H1 (cell line): Measurements from ENCODE around the gene METRNL. TPM values are rescaled to one million over a fixed set of nuclear protein-coding genes. Genes with fewer than 3 reads are reported as not detected.
A peak's percentile ranks its signal among the peaks of the same experiment; 100 is the strongest.

Source experiments
- CTCF ChIA-PET: fragments of 300-600 bp; sonication (Branson Sonifier 250); formaldehyde crosslinking; loops from one replicate; lab custom pipeline; 2021; ENCODE audit not compliant: partially characterized antibody; lab: Charles Lee
- POLR2A ChIA-PET: fragments of 300-600 bp; sonication (Branson Sonifier 250); formaldehyde crosslinking; loops from one replicate; lab custom pipeline; 2021; ENCODE audit warnings: inconsistent platforms; ENCODE audit not compliant: partially characterized antibody; lab: Charles Lee
- DNase-seq, 2 experiments: peaks; one replicate each; pipeline versions ENCODE4 v3.0.0 to v3.0.0-alpha.2; 2010 to 2022; ENCODE audit warnings: low spot score in 2 of 2, low read depth in 1 of 2, mixed read lengths in 1 of 2
- FAIRE-seq: peaks from 2 replicates; lab custom pipeline; 2011; peaks lifted over from hg19 to GRCh38; lab: Jason Lieb, UNC
- H2AFZ ChIP-seq: 2 replicates; pipeline ENCODE4 v1.8.1; 2012; ENCODE audit warnings: low read length, inconsistent platforms
- H2AK5ac ChIP-seq: 2 replicates; pipeline ENCODE4 v1.6.1; 2013; ENCODE audit warnings: low read depth, low read length
- H2BK120ac ChIP-seq: replicated peaks from 2 replicates; pipeline ENCODE3; 2013; ENCODE audit warnings: low read depth, low read length, inconsistent platforms
- H2BK12ac ChIP-seq: 2 replicates; pipeline ENCODE4 v1.6.1; 2013; ENCODE audit warnings: low read depth, low read length
- H2BK15ac ChIP-seq: 2 replicates; pipeline ENCODE4 v1.6.1; 2013; ENCODE audit warnings: low read length
- H2BK20ac ChIP-seq: 2 replicates; pipeline ENCODE4 v1.6.1; 2013; ENCODE audit warnings: low read length
- H2BK5ac ChIP-seq: 2 replicates; pipeline ENCODE4 v1.6.1; 2013; ENCODE audit warnings: low read depth, low read length
- H3K14ac ChIP-seq: 2 replicates; pipeline ENCODE4 v1.6.1; 2013; ENCODE audit warnings: inconsistent platforms; ENCODE audit not compliant: insufficient read length
- H3K18ac ChIP-seq: 2 replicates; pipeline ENCODE4 v1.6.1; 2013; ENCODE audit warnings: low read length; ENCODE audit errors: extremely low read depth
- H3K23ac ChIP-seq: 2 replicates; pipeline ENCODE4 v1.6.1; 2013; ENCODE audit warnings: inconsistent platforms; ENCODE audit not compliant: insufficient read length
- H3K23me2 ChIP-seq: 2 replicates; pipeline ENCODE4 v1.6.1; 2013; ENCODE audit warnings: low read depth, low read length
- H3K27ac ChIP-seq: 2 replicates; pipeline ENCODE4 v1.6.1; 2011; ENCODE audit warnings: low read depth, low read length, inconsistent platforms
- H3K27me3 ChIP-seq, 4 experiments: replicated peaks in 1 of 4; 1 replicate in 1 of 4; 2 replicates in 3 of 4; pipeline versions ENCODE4 v1.6.1 to v1.8.1; 2011 to 2013; ENCODE audit warnings: low read length in 3 of 4, mild to moderate bottlenecking in 3 of 4, inconsistent platforms in 2 of 4, mixed read lengths in 2 of 4, moderate library complexity in 1 of 4; ENCODE audit not compliant: control insufficient read depth in 3 of 4, insufficient read depth in 3 of 4; ENCODE audit errors: extremely low read depth in 1 of 4
- H3K36me3 ChIP-seq, 4 experiments: 2 replicates each; pipeline versions ENCODE4 v1.6.1 to v1.8.1; 2011 to 2013; ENCODE audit warnings: mild to moderate bottlenecking in 4 of 4, low read length in 3 of 4, moderate library complexity in 2 of 4, control low read depth in 1 of 4, inconsistent platforms in 1 of 4; ENCODE audit not compliant: insufficient read depth in 4 of 4, control insufficient read depth in 2 of 4
- H3K4ac ChIP-seq: replicated peaks from 2 replicates; pipeline ENCODE3; 2013; ENCODE audit warnings: low read length, low read depth, mixed read lengths, inconsistent platforms; ENCODE audit not compliant: insufficient read length
- H3K4me1 ChIP-seq, 4 experiments: replicated peaks in 1 of 4; 1 replicate in 1 of 4; 2 replicates in 3 of 4; pipeline versions ENCODE4 v1.6.1 to v1.8.1; 2011 to 2013; ENCODE audit warnings: low read length in 3 of 4, inconsistent platforms in 2 of 4, mixed read lengths in 1 of 4; ENCODE audit not compliant: insufficient read depth in 4 of 4, control insufficient read depth in 3 of 4
- H3K4me2 ChIP-seq, 2 experiments: 2 replicates each; pipeline versions ENCODE4 v1.6.1 to v1.8.1; 2011 to 2013; ENCODE audit warnings: low read depth in 2 of 2, low read length in 2 of 2, control low read depth in 1 of 2, inconsistent platforms in 1 of 2, mild to moderate bottlenecking in 1 of 2; ENCODE audit not compliant: insufficient read depth in 1 of 2
- H3K4me3 ChIP-seq, 4 experiments: fragments of 200-600, 300-600 bp in 1 of 4; sonication (generic), shearing (Covaris generic), sonication (Bioruptor Twin) in 1 of 4; 2 replicates each; pipeline versions ENCODE4 v1.5.1 to v1.8.1; 2011 to 2016; ENCODE audit warnings: low read length in 4 of 4, low read depth in 3 of 4, control low read depth in 2 of 4, inconsistent platforms in 2 of 4, mild to moderate bottlenecking in 2 of 4, mixed read lengths in 1 of 4, moderate library complexity in 1 of 4; ENCODE audit not compliant: insufficient read depth in 2 of 4; ENCODE audit errors: extremely low read depth in 1 of 4
- H3K56ac ChIP-seq: replicated peaks from 2 replicates; pipeline ENCODE3; 2013; ENCODE audit warnings: low read depth, mild to moderate bottlenecking, mixed read lengths, low read length, inconsistent platforms; ENCODE audit not compliant: insufficient read length
- H3K79me1 ChIP-seq: 2 replicates; pipeline ENCODE4 v1.6.1; 2013; ENCODE audit warnings: low read depth, low read length, control low read depth
- H3K79me2 ChIP-seq, 2 experiments: 2 replicates each; pipeline versions ENCODE4 v1.6.1 to v1.8.1; 2012 to 2013; ENCODE audit warnings: low read length in 2 of 2, mild to moderate bottlenecking in 2 of 2, inconsistent platforms in 1 of 2; ENCODE audit not compliant: insufficient read depth in 2 of 2, control insufficient read depth in 1 of 2
- H3K9ac ChIP-seq, 4 experiments: replicated peaks in 1 of 4; 1 replicate in 1 of 4; 2 replicates in 3 of 4; pipeline versions ENCODE4 v1.6.1 to v1.8.1; 2011 to 2013; ENCODE audit warnings: low read depth in 3 of 4, low read length in 3 of 4, control low read depth in 2 of 4, mild to moderate bottlenecking in 2 of 4, moderate library complexity in 2 of 4, inconsistent platforms in 1 of 4; ENCODE audit errors: extremely low read depth in 1 of 4
- H3K9me3 ChIP-seq, 2 experiments: 2 replicates each; pipeline versions ENCODE4 v1.6.1 to v1.8.1; 2012 to 2013; ENCODE audit warnings: mild to moderate bottlenecking in 2 of 2, moderate library complexity in 2 of 2, control low read depth in 1 of 2, inconsistent platforms in 1 of 2, low read depth in 1 of 2, low read length in 1 of 2, mixed read lengths in 1 of 2; ENCODE audit not compliant: insufficient read depth in 2 of 2
- H4K20me1 ChIP-seq, 2 experiments: replicated peaks in 1 of 2; 2 replicates each; pipeline versions ENCODE3 to v1.8.1; 2011 to 2013; ENCODE audit warnings: inconsistent platforms in 2 of 2, low read length in 2 of 2, mild to moderate bottlenecking in 1 of 2; ENCODE audit not compliant: insufficient read depth in 2 of 2, control insufficient read depth in 1 of 2
- H4K5ac ChIP-seq: 2 replicates; pipeline ENCODE4 v1.6.1; 2013; ENCODE audit warnings: low read length, low read depth, mixed read lengths, inconsistent platforms; ENCODE audit not compliant: insufficient read length
- H4K8ac ChIP-seq: 2 replicates; pipeline ENCODE4 v1.8.0; 2013; ENCODE audit warnings: mild to moderate bottlenecking, moderate library complexity, low read length, inconsistent platforms; ENCODE audit not compliant: insufficient read depth; ENCODE audit errors: extremely low read depth
- H4K91ac ChIP-seq: replicated peaks from 2 replicates; pipeline ENCODE3; 2013; ENCODE audit warnings: low read length, mixed read lengths, inconsistent platforms; ENCODE audit not compliant: insufficient read length
- JUN ChIP-seq: IDR thresholded peaks from 2 replicates; pipeline ENCODE4 v1.6.1; 2011; ENCODE audit warnings: low read depth, mild to moderate bottlenecking, improper control_type of control experiment, low read length
- KDM4A ChIP-seq: IDR thresholded peaks from one replicate; pipeline ENCODE4 v1.7.1; 2012; ENCODE audit warnings: low read depth, mild to moderate bottlenecking, moderate library complexity, low read length, inconsistent platforms; ENCODE audit not compliant: severe bottlenecking
- SP2 ChIP-seq: IDR thresholded peaks from 2 replicates; pipeline ENCODE4 v1.6.1; 2012; ENCODE audit warnings: mild to moderate bottlenecking, low read length, inconsistent platforms
- TAF1 ChIP-seq: IDR thresholded peaks from 2 replicates; pipeline ENCODE4 v1.6.1; 2011; ENCODE audit warnings: mild to moderate bottlenecking, low read depth, low read length
- WGBS, 2 experiments: shearing (Covaris generic) in 1 of 2; methylation state at CpG; one replicate each; pipeline versions ENCODE4 v1.1.6 to v1.1.7; 2013 to 2015; ENCODE audit warnings: low lambda C conversion rate in 2 of 2, mixed read lengths in 2 of 2, inconsistent platforms in 1 of 2, low coverage in 1 of 2, missing lambda C conversion rate in 1 of 2; ENCODE audit not compliant: insufficient replicate concordance in 2 of 2, insufficient coverage in 1 of 2, insufficient read length in 1 of 2; ENCODE audit errors: extremely low coverage in 1 of 2, missing lambda C conversion rate in 1 of 2; 5-methylcytosine and 5-hydroxymethylcytosine counted together
- polyA plus RNA-seq, 7 experiments: library from polyadenylated mRNA; depleted of rRNA in 3 of 7; stranded (reverse) in 5 of 7; unstranded in 2 of 7; fragments of >200 nt in 5 of 7; fragments of 200-250 nt in 2 of 7; gene quantifications; 1 replicate in 5 of 7; 2 replicates in 1 of 7; 4 replicates in 1 of 7; pipeline versions ENCODE4 v1.2.1 to v1.2.3, GENCODE V29; 2011 to 2013; ENCODE audit warnings: missing spikeins in 2 of 7, mixed read lengths in 2 of 7
- total RNA-seq: library from RNA; stranded (reverse); fragmentation: NEBNext Ultra II Directional; extraction: Animal tissue kit (Norgen Biotek cat#: 25700); gene quantifications from 2 replicates; pipeline ENCODE4 v1.2.1, GENCODE V29; 2021
- TF ChIP-seq, protein P1 (sequence below): IDR thresholded peaks from 2 replicates; pipeline ENCODE4 v1.6.1; 2012; ENCODE audit warnings: inconsistent platforms

METRNL gene
- total and polyA plus RNA-seq, 2 of the 8 experiments (the other 6 are each of a cell fraction or from before 2014, with no cell fraction given) = 13.9 to 14.2 TPM

DNA sequence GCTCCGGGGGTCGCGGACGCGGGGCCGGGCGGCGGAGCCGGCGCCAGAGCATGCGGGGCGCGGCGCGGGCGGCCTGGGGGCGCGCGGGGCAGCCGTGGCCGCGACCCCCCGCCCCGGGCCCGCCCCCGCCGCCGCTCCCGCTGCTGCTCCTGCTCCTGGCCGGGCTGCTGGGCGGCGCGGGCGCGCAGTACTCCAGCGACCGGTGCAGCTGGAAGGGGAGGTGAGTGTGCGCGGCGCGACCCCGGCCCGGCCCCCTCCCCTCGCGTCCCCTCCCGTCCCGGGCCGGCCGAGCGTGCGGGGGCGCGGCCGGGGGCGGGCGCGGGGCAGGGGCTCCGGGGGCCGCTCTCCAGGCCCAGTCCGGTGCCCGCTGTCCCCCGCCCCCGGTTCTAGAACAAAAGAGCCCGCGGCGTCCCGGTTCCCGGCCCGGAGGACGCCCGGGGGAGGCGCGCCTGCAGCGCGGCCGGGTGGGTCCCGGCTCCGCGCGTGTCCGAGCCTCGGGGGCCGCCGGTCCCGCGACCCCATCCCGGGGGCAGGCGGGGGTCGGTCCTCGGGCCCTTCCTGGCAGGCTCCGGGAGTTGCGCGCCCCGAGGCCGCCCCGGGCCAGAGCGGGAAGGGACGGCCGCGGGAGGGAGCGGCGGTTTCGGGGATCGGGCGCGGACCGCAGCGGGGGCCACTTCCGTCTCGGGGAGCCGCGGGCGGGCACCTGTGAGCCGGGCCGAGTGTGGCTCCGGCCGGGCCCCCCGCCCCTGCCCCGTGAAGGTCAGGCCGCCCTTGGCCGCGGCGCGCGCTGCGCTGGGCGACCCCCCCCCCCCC lies 563 bp downstream of the METRNL start:
- ChIA-PET POLR2A (interaction anchor here (0.9 to 1.0 kb wide), 2 partner anchors 10 to 27 kb away, joined by 3 read pairs; no protein-coding TSS in a partner anchor), CTCF (no interaction called here)
- FAIRE-seq = no peak
- peak overlapping the region in 1 of 4 experiments; percentile 46; a peak in 1 of 7 replicates for H3K9ac ChIP-seq
- H3K4me1 ChIP-seq = peaks cover 11 to 31% (median 21%) of the 10 kb centered on the region in 4 experiments
- H3K79me1 ChIP-seq = peaks cover 10% of the 10 kb centered on the region; the same call in 1 of the 2 replicates
- peaks cover 0 to 18% of the 10 kb centered on the region in 2 experiments; a peak in 2 of 4 replicates for H3K79me2 ChIP-seq
- H4K20me1 ChIP-seq = peaks cover 11 to 18% of the 10 kb centered on the region in 2 experiments
- no peak overlapping the region for H3K23ac ChIP-seq
- DNase-seq = no peak
- no peak overlapping the region for H3K27ac ChIP-seq
- peak overlapping the region; percentile 36 to 64 (median 51); a peak in 6 of 8 replicates for H3K4me3 ChIP-seq
- H3K9me3 ChIP-seq = no peaks in the 10 kb centered on the region
- no peak overlapping the region for H4K91ac ChIP-seq
- H4K5ac ChIP-seq = no peak overlapping the region
- H2BK20ac ChIP-seq = no peak overlapping the region
- H2BK5ac ChIP-seq = no peak overlapping the region
- 3% methylated on average over 26 of the region's 127 CpGs; no CpG with 5 or more reads in 1 of the 2 experiments for WGBS, 2 experiments
- no peak overlapping the region for H3K14ac ChIP-seq
- H3K4me2 ChIP-seq = peak overlapping the region; percentile 54 to 70; a peak in 3 of 4 replicates
- no peak overlapping the region for H3K4ac ChIP-seq
- no peak overlapping the region for H2BK120ac ChIP-seq
- no peak overlapping the region for H2AFZ ChIP-seq
- peak overlapping the region; percentile 4; the same call in 1 of the 2 replicates for H4K8ac ChIP-seq
- no peak overlapping the region for H2BK12ac ChIP-seq
- no peaks in the 10 kb centered on the region for H3K36me3 ChIP-seq
- H3K56ac ChIP-seq = no peak overlapping the region
- H3K23me2 ChIP-seq = peaks cover 5% of the 10 kb centered on the region; the same call in 1 of the 2 replicates
- no peak overlapping the region for H2AK5ac ChIP-seq
- no peak overlapping the region for H2BK15ac ChIP-seq
- no peak overlapping the region for H3K18ac ChIP-seq
- peak; percentile 18 for TF ChIP-seq KDM4A
- TF ChIP-seq TAF1 = no peak
- no peak for TF ChIP-seq JUN
- TF ChIP-seq, protein P1, sequence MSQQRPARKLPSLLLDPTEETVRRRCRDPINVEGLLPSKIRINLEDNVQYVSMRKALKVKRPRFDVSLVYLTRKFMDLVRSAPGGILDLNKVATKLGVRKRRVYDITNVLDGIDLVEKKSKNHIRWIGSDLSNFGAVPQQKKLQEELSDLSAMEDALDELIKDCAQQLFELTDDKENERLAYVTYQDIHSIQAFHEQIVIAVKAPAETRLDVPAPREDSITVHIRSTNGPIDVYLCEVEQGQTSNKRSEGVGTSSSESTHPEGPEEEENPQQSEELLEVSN = no peak
- TF ChIP-seq SP2 = no peak
- TF ChIP-seq, all 59 proteins: peak for 1
- peaks cover 11 to 44% (median 35%) of the 10 kb centered on the region in 4 experiments for H3K27me3 ChIP-seq
